Measurements from ENCODE around the gene FAM171A2. TPM values are rescaled to one million over a fixed set of nuclear protein-coding genes. Genes with fewer than 3 reads are reported as not detected.

Gene FAM171A2
- total and polyA plus RNA-seq, 2 of the 8 experiments (the other 6 are each of a cell fraction or from before 2014, with no cell fraction given): 21.9 to 24.1 TPM

DNA sequence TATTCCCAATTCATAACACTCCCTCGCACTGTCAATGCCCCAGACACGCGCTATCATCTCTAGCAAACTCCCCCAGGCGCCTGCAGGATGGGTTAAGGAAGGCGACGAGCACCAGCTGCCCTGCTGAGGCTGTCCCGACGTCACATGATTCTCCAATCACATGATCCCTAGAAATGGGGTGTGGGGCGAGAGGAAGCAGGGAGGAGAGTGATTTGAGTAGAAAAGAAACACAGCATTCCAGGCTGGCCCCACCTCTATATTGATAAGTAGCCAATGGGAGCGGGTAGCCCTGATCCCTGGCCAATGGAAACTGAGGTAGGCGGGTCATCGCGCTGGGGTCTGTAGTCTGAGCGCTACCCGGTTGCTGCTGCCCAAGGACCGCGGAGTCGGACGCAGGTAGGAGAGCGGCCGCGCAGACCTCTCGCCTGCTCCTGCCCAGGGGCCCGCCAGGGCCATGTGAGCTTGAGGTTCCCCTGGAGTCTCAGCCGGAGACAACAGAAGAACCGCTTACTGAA lies 18.7 kb downstream of the FAM171A2 start, which contains the start of gene GRN (continued):
- TF ChIP-seq BCL11A (IDR thresholded peaks at IDR 0.05; ENCODE audit: low read depth in 2 of 2, low read length in 2 of 2) (no peak), TAF7 (optimal IDR thresholded peaks at IDR 0.05; ENCODE audit: borderline replicate concordance, low read depth, low read length) (peak; percentile 70), CHD2 (IDR thresholded peaks at IDR 0.05; ENCODE audit: low read length) (peak; percentile 80), NANOG (IDR thresholded peaks at IDR 0.05; ENCODE audit: insufficient read depth, low read depth, low read length, poor library complexity, severe bottlenecking) (no peak), RNF2 (IDR thresholded peaks at IDR 0.05; ENCODE audit: borderline replicate concordance, low read depth, low read length, missing control alignments, poor library complexity, severe bottlenecking) (no peak), SP4 (IDR thresholded peaks at IDR 0.05; ENCODE audit: low read length) (peak; percentile 99), BACH1 (IDR thresholded peaks at IDR 0.05; ENCODE audit: low read length) (no peak), SIRT6 (IDR thresholded peaks at IDR 0.05; ENCODE audit: low read length) (no peak), NRF1 (IDR thresholded peaks at IDR 0.05; ENCODE audit: low read depth, low read length) (no peak), GABPA (IDR thresholded peaks at IDR 0.05; ENCODE audit: borderline replicate concordance, insufficient read depth, low read length) (no peak), SAP30 (IDR thresholded peaks at IDR 0.05; ENCODE audit: insufficient read depth, insufficient replicate concordance, low read length) (peak; percentile 77), ATF3 (IDR thresholded peaks at IDR 0.05; ENCODE audit: insufficient read depth, low read depth, low read length) (peak; percentile 98), KDM1A (IDR thresholded peaks at IDR 0.05; ENCODE audit: borderline replicate concordance, low read length) (no peak), CTBP2 (IDR thresholded peaks at IDR 0.05; ENCODE audit: borderline replicate concordance, insufficient read depth, insufficient read length, low read length) (no peak), EZH2 (IDR thresholded peaks at IDR 0.05; ENCODE audit: low read depth, low read length, severe bottlenecking) (no peak), EP300 (IDR thresholded peaks at IDR 0.05; ENCODE audit: borderline replicate concordance in 1 of 2, low read depth in 2 of 2, low read length in 2 of 2) (peak in 1 of 2 experiments; percentile 67; a peak in 1 of 3 replicates), HDAC6 (IDR thresholded peaks at IDR 0.05; ENCODE audit: low read depth, low read length) (no peak), CEBPB (IDR thresholded peaks at IDR 0.05; ENCODE audit: low read depth, low read length) (no peak), PHF8 (conservative IDR thresholded peaks at IDR 0.05; ENCODE audit: low read depth, low read length) (peak; percentile 51; the same call in 1 of the 2 replicates), FOSL1 (IDR thresholded peaks at IDR 0.05; ENCODE audit: insufficient read depth, low read depth, low read length) (no peak)
- TF ChIP-seq, protein P1, sequence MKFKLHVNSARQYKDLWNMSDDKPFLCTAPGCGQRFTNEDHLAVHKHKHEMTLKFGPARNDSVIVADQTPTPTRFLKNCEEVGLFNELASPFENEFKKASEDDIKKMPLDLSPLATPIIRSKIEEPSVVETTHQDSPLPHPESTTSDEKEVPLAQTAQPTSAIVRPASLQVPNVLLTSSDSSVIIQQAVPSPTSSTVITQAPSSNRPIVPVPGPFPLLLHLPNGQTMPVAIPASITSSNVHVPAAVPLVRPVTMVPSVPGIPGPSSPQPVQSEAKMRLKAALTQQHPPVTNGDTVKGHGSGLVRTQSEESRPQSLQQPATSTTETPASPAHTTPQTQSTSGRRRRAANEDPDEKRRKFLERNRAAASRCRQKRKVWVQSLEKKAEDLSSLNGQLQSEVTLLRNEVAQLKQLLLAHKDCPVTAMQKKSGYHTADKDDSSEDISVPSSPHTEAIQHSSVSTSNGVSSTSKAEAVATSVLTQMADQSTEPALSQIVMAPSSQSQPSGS (IDR thresholded peaks at IDR 0.05; ENCODE audit: low read length): no peak

Data from H1 (cell line).